Ishikawa (cell line): ENCODE data around the gene SOX15.

Experiments
- CREB1 ChIP-seq: IDR thresholded peaks from 2 replicates; pipeline ENCODE4 v1.6.1; 2012; ENCODE audit warnings: low read depth
- FOXM1 ChIP-seq: IDR thresholded peaks from 2 replicates; pipeline ENCODE4 v1.6.1; 2012; ENCODE audit warnings: low read depth, borderline replicate concordance
- TEAD4 ChIP-seq: IDR thresholded peaks from 2 replicates; pipeline ENCODE4 v1.6.1; 2012
- YY1 ChIP-seq: IDR thresholded peaks from 2 replicates; pipeline ENCODE4 v1.6.1; 2012; ENCODE audit warnings: low read depth

- TF ChIP-seq YY1 = no peak
- no peak for TF ChIP-seq TEAD4
- no peak for TF ChIP-seq CREB1
- TF ChIP-seq FOXM1 = no peak
Observed at GRCh38 chr17:7569571-7569970, 20.3 kb downstream of the SOX15 start.
